Spleen (tissue), 11 donors: Measurements from ENCODE around the gene CIDEB. TPM values are rescaled to one million over a fixed set of nuclear protein-coding genes. Genes with fewer than 3 reads are reported as not detected.

Experiments used
- DNase-seq: peaks from one replicate; pipeline ENCODE4 v3.0.0-alpha.2; 2020
- H3K27ac ChIP-seq, 8 donors: fragments of 200-600 bp; sonication (generic) in 7 of 8; 1 replicate in 4 of 8; 2 replicates in 4 of 8; pipeline versions ENCODE4 v1.5.0 to v1.8.0; 2016 to 2021; ENCODE audit warnings: inconsistent platforms in 4 of 8, mild to moderate bottlenecking in 4 of 8, moderate library complexity in 1 of 8
- H3K27me3 ChIP-seq, 7 donors: fragments of 200-600 bp; sonication (generic) in 6 of 7; replicated peaks in 1 of 7; 1 replicate in 4 of 7; 2 replicates in 3 of 7; pipeline versions ENCODE4 v1.5.0 to v1.8.0; 2016 to 2021; ENCODE audit warnings: inconsistent platforms in 3 of 7, mild to moderate bottlenecking in 1 of 7
- H3K36me3 ChIP-seq, 6 donors: fragments of 200-600 bp; sonication (generic) in 5 of 6; 1 replicate in 4 of 6; 2 replicates in 2 of 6; pipeline versions ENCODE4 v1.5.0 to v1.8.0; 2016 to 2021; ENCODE audit warnings: inconsistent platforms in 2 of 6
- H3K4me1 ChIP-seq, 6 donors: fragments of 200-600 bp; sonication (generic) in 5 of 6; 1 replicate in 3 of 6; 2 replicates in 3 of 6; pipeline versions ENCODE4 v1.5.0 to v1.8.0; 2016 to 2021; ENCODE audit warnings: inconsistent platforms in 3 of 6
- H3K4me3 ChIP-seq, 8 donors: fragments of 200-600 bp; sonication (generic) in 7 of 8; 1 replicate in 4 of 8; 2 replicates in 4 of 8; pipeline versions ENCODE4 v1.5.0 to v1.8.0; 2016 to 2021; ENCODE audit warnings: inconsistent platforms in 4 of 8, mild to moderate bottlenecking in 4 of 8, moderate library complexity in 2 of 8
- H3K9me3 ChIP-seq, 8 donors: fragments of 200-600 bp; sonication (generic) in 7 of 8; 1 replicate in 4 of 8; 2 replicates in 4 of 8; pipeline versions ENCODE4 v1.5.0 to v1.8.0; 2016 to 2021; ENCODE audit warnings: inconsistent platforms in 4 of 8
- CTCF ChIP-seq, 11 experiments: fragments of 200-600 bp in 7 of 11; fragments of 450-650 bp in 4 of 11; sonication (generic) in 4 of 11; IDR thresholded peaks in 8 of 11; conservative IDR thresholded peaks in 3 of 11; 1 replicate in 7 of 11; 2 replicates in 4 of 11; pipeline versions ENCODE4 v1.4.0 to v1.8.0; 2016 to 2021; ENCODE audit warnings: antibody characterized with exemption in 11 of 11, inconsistent platforms in 4 of 11, mild to moderate bottlenecking in 1 of 11
- POLR2A ChIP-seq, 3 donors: fragments of 450-650 bp; IDR thresholded peaks; one replicate each; pipeline ENCODE4 v1.5.1; 2017; ENCODE audit warnings: antibody characterized with exemption in 3 of 3, mild to moderate bottlenecking in 1 of 3
- POLR2AphosphoS5 ChIP-seq, 3 donors: sonication (generic); formaldehyde crosslinking; IDR thresholded peaks; one replicate each; pipeline ENCODE4 v1.5.1; 2017; ENCODE audit warnings: antibody characterized with exemption in 3 of 3
- WGBS, 5 donors: extraction: QIAGEN DNeasy Blood & Tissue Kit in 3 of 5; methylation state at CpG; one replicate each; pipeline versions ENCODE4 v1.1.5 to v1.1.7; 2013 to 2018; 5-methylcytosine and 5-hydroxymethylcytosine counted together
- intact Hi-C: fragments of 100-400 bp; cut with DNase I; formaldehyde crosslinking; loops from one replicate; pipeline ENCODE4 v1.15.0; 2023; ENCODE audit warnings: low total_unique reads
- polyA plus RNA-seq, 3 donors: library from polyadenylated mRNA; stranded (reverse); fragments of 200-250 nt; gene quantifications; one replicate each; pipeline ENCODE4 v1.2.1, GENCODE V29; 2013
- total RNA-seq, 7 donors: library from RNA; depleted of rRNA in 3 of 7; stranded (reverse); fragments of >200 nt in 3 of 7; fragmentation: NEBNext Ultra II Directional in 4 of 7; extraction: Animal tissue kit (Norgen Biotek cat#: 25700) in 4 of 7; gene quantifications; one replicate each; pipeline versions ENCODE4 v1.1.0 to v1.2.1, GENCODE V29; 2016 to 2021
- donor health status: healthy with polysubstance abuse.
- donor health status: DM: no; HTN: no; CAD: no; lungs with moderate emphysema.
- donor health status: DM: no; HTN: no; CAD: no.
- donor health status: Bipolar disorder and iron deficiency.
- donor health status: healthy.
- donor health status: DM: no; HTN: no; CAD: no.
- donor health status: DM: yes; HTN: yes; CAD: no.

CIDEB gene
- total and polyA plus RNA-seq, 10 donors: 31.0 to 145 (median 81.6) TPM

- Histone ChIP-seq H3K27ac (peak overlapping the region in 1 of 8 donors; percentile 17), H3K4me1 (peaks cover 9 to 29% (median 14%) of the 10 kb centered on the region in 6 donors), H3K27me3 (no peaks in the 10 kb centered on the region), H3K36me3 (peaks cover 3 to 82% (median 57%) of the 10 kb centered on the region in 6 donors), H3K4me3 (no peak overlapping the region), H3K9me3 (no peaks in the 10 kb centered on the region)
- WGBS, 5 donors: 78 to 92% (median 88%) methylated on average over 11 of the region's 11 CpGs
- DNase-seq: no peak
- intact Hi-C loops: no loop called here
- TF ChIP-seq POLR2A (IDR thresholded peaks at IDR 0.05) (no peak), POLR2AphosphoS5 (IDR thresholded peaks at IDR 0.05) (peak in 2 of 3 donors; percentile 34 to 41), CTCF (IDR thresholded peaks at IDR 0.05 in 8 of 11, conservative IDR thresholded peaks at IDR 0.05 in 3 of 11) (no peak)
Measured at GRCh38 chr14:24292118-24292807, 15.5 kb downstream of the CIDEB start.

- peak overlapping the region in 1 of 8 donors; percentile 9 for H3K27ac ChIP-seq
- H3K4me3 ChIP-seq: no peak overlapping the region
- no peaks in the 10 kb centered on the region for H3K27me3 ChIP-seq
- peaks cover 3 to 22% (median 7%) of the 10 kb centered on the region in 6 donors for H3K4me1 ChIP-seq
- DNase-seq: no peak
- no peaks in the 10 kb centered on the region for H3K9me3 ChIP-seq
- intact Hi-C loops: no loop called here
- 79 to 97% (median 92%) methylated on average over 3 of the region's 3 CpGs for whole genome bisulfite sequencing, 5 donors
- TF ChIP-seq POLR2A (IDR thresholded peaks at IDR 0.05) (no peak), POLR2AphosphoS5 (IDR thresholded peaks at IDR 0.05) (no peak), CTCF (IDR thresholded peaks at IDR 0.05 in 8 of 11, conservative IDR thresholded peaks at IDR 0.05 in 3 of 11) (no peak)
- H3K36me3 ChIP-seq: peaks cover 3 to 77% (median 57%) of the 10 kb centered on the region in 6 donors
Measured at GRCh38 chr14:24291446-24292117, 16.2 kb downstream of the CIDEB start.

GRCh38 chr14:24290746-24291145 lies 17.0 kb downstream of the CIDEB start:
- H3K4me1 ChIP-seq: peaks cover 0 to 14% (median 4%) of the 10 kb centered on the region in 6 donors
- no peak overlapping the region for H3K27ac ChIP-seq
- H3K4me3 ChIP-seq: no peak overlapping the region
- H3K9me3 ChIP-seq: no peaks in the 10 kb centered on the region
- no peak for DNase-seq
- TF ChIP-seq POLR2AphosphoS5 (IDR thresholded peaks at IDR 0.05): no peak
- TF ChIP-seq CTCF (IDR thresholded peaks at IDR 0.05 in 8 of 11, conservative IDR thresholded peaks at IDR 0.05 in 3 of 11): no peak
- TF ChIP-seq POLR2A (IDR thresholded peaks at IDR 0.05): no peak
- WGBS, 5 donors: 73 to 95% (median 91%) methylated on average over 9 of the region's 9 CpGs
- peaks cover 3 to 69% (median 52%) of the 10 kb centered on the region in 6 donors for H3K36me3 ChIP-seq
- H3K27me3 ChIP-seq: no peaks in the 10 kb centered on the region
- intact Hi-C loops: no loop called here

GRCh38 chr14:24289649-24290280 lies 18.0 kb downstream of the CIDEB start:
- H3K27me3 ChIP-seq: no peaks in the 10 kb centered on the region
- H3K4me3 ChIP-seq: no peak overlapping the region
- H3K36me3 ChIP-seq: peaks cover 0 to 59% (median 44%) of the 10 kb centered on the region in 6 donors
- intact Hi-C loops: no loop called here
- 50 to 75% (median 60%) methylated on average over 5 to 6 of the region's 6 CpGs for WGBS, 5 donors
- DNase-seq: no peak
- no peak overlapping the region for H3K27ac ChIP-seq
- TF ChIP-seq POLR2AphosphoS5 (IDR thresholded peaks at IDR 0.05): no peak
- TF ChIP-seq CTCF (IDR thresholded peaks at IDR 0.05 in 8 of 11, conservative IDR thresholded peaks at IDR 0.05 in 3 of 11): no peak
- TF ChIP-seq POLR2A (IDR thresholded peaks at IDR 0.05): no peak
- peaks cover 0 to 13% (median 4%) of the 10 kb centered on the region in 6 donors for H3K4me1 ChIP-seq
- no peaks in the 10 kb centered on the region for H3K9me3 ChIP-seq
